DOHH2 (cell line): ENCODE results near the gene AUTS2.

Experiments used
- H3F3A ChIP-seq: fragments of 200-600 bp; sonication (generic), shearing (Covaris generic); 2 replicates; pipeline ENCODE4 v1.6.0; 2016; ENCODE audit warnings: antibody characterized with exemption, mild to moderate bottlenecking; ENCODE audit not compliant: control insufficient read depth, insufficient read depth
- H3K27ac ChIP-seq: fragments of 200-600 bp; sonication (generic); 2 replicates; pipeline ENCODE4 v1.5.1; 2014; ENCODE audit warnings: low read depth, mild to moderate bottlenecking, low read length, moderate library complexity
- H3K27me3 ChIP-seq: fragments of 200-600 bp; sonication (generic); 2 replicates; pipeline ENCODE4 v1.6.1; 2014; ENCODE audit warnings: mild to moderate bottlenecking, low read length, mixed read lengths; ENCODE audit not compliant: control insufficient read depth
- H3K36me3 ChIP-seq: fragments of 200-600 bp; sonication (generic); 2 replicates; pipeline ENCODE4 v1.6.1; 2014; ENCODE audit warnings: mild to moderate bottlenecking, low read length, moderate library complexity, mixed read lengths; ENCODE audit not compliant: control insufficient read depth
- H3K4me1 ChIP-seq: fragments of 200-600 bp; sonication (generic); 2 replicates; pipeline ENCODE4 v1.6.1; 2014; ENCODE audit warnings: mild to moderate bottlenecking, low read length, mixed read lengths; ENCODE audit not compliant: control insufficient read depth
- H3K4me2 ChIP-seq: fragments of 200-600 bp; sonication (generic); 2 replicates; pipeline ENCODE4 v1.6.0; 2014; ENCODE audit warnings: mild to moderate bottlenecking, low read length, moderate library complexity
- H3K4me3 ChIP-seq: fragments of 200-600 bp; sonication (generic); 2 replicates; pipeline ENCODE4 v1.5.1; 2014; ENCODE audit warnings: mild to moderate bottlenecking, low read length, mixed read lengths
- H3K79me2 ChIP-seq: fragments of 200-600 bp; sonication (generic); 2 replicates; pipeline ENCODE4 v1.6.1; 2014; ENCODE audit warnings: mild to moderate bottlenecking, low read length, mixed read lengths; ENCODE audit not compliant: control insufficient read depth
- H3K9me2 ChIP-seq: fragments of 200-600 bp; sonication (generic); replicated peaks from 2 replicates; pipeline ENCODE4 v1.6.1; 2014; ENCODE audit warnings: mild to moderate bottlenecking, low read length, mixed read lengths; ENCODE audit not compliant: control insufficient read depth
- H3K9me3 ChIP-seq: fragments of 200-600 bp; sonication (generic); 2 replicates; pipeline ENCODE4 v1.6.1; 2014; ENCODE audit warnings: antibody characterized with exemption, low read length, mixed read lengths; ENCODE audit not compliant: control insufficient read depth, insufficient read depth
- H4K20me1 ChIP-seq: fragments of 200-600 bp; sonication (generic); 2 replicates; pipeline ENCODE4 v1.6.0; 2014; ENCODE audit warnings: low read depth, mild to moderate bottlenecking, antibody characterized with exemption, low read length, moderate library complexity; ENCODE audit not compliant: control insufficient read depth, insufficient read depth
- EZH2phosphoT487 ChIP-seq: fragments of 200-600 bp; sonication (generic); IDR thresholded peaks from 2 replicates; pipeline ENCODE4 v1.6.1; 2017; ENCODE audit warnings: borderline replicate concordance, mild to moderate bottlenecking, antibody characterized with exemption, low read length, moderate library complexity, mixed read lengths
- TF ChIP-seq, protein P1 (sequence below): fragments of 200-600 bp; sonication (generic); IDR thresholded peaks from one replicate; pipeline ENCODE4 v1.5.1; 2014; ENCODE audit warnings: antibody characterized with exemption, mild to moderate bottlenecking, low read depth, low read length; ENCODE audit not compliant: poor library complexity, severe bottlenecking

Gene AUTS2

DNA sequence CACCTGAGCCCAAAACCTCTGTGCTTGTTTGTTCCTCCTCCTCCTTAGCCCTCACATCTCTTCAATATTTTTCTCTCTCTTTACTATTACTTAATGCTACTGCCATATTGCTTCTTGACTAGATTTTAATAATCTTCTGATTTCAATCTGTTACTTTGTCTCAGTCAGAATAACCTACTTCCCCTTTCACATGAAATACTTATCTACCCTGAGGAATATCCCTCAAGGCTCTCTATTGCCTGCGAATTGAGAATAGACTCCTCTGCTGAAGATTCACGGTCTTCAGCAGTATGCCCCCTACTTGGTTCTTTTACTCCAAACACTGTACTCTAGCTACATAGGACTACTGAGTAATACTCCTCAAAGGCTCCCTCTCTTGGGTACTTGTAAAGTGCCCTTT lies 430.3 kb downstream of the AUTS2 start:
- Histone ChIP-seq H3K9me2 (no peaks in the 10 kb centered on the region), H3K27me3 (no peaks in the 10 kb centered on the region), H3K36me3 (peaks cover 12% of the 10 kb centered on the region; the same call in 1 of the 2 replicates), H3K4me2 (peak overlapping the region; percentile 76), H3K27ac (peak overlapping the region; percentile 86), H3F3A (peaks cover 32% of the 10 kb centered on the region), H4K20me1 (no peaks in the 10 kb centered on the region), H3K4me3 (peak overlapping the region; percentile 62), H3K79me2 (peaks cover 65% of the 10 kb centered on the region), H3K4me1 (peaks cover 99% of the 10 kb centered on the region), H3K9me3 (peaks cover 25% of the 10 kb centered on the region)
- TF ChIP-seq, protein P1, sequence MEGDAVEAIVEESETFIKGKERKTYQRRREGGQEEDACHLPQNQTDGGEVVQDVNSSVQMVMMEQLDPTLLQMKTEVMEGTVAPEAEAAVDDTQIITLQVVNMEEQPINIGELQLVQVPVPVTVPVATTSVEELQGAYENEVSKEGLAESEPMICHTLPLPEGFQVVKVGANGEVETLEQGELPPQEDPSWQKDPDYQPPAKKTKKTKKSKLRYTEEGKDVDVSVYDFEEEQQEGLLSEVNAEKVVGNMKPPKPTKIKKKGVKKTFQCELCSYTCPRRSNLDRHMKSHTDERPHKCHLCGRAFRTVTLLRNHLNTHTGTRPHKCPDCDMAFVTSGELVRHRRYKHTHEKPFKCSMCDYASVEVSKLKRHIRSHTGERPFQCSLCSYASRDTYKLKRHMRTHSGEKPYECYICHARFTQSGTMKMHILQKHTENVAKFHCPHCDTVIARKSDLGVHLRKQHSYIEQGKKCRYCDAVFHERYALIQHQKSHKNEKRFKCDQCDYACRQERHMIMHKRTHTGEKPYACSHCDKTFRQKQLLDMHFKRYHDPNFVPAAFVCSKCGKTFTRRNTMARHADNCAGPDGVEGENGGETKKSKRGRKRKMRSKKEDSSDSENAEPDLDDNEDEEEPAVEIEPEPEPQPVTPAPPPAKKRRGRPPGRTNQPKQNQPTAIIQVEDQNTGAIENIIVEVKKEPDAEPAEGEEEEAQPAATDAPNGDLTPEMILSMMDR = peak; percentile 28
- no peak for TF ChIP-seq EZH2phosphoT487

DNA sequence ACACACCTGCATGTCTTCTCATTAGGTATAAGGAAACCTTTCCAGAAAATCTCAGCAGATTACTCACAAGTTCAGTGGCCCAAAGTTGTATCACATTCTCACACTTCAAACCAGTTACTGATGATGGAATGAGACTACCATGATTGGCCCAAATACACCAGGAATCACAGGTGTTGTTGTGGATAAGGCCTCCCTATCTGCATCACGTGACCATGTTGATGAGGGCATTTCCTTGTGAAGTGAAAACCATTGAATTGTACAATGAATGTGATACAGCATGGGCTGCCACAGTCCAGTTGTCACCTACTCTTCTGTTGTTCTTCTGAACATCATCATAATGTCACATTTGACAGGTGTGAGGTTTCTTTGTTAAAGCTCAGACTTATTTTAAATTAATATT lies 431.7 kb downstream of the AUTS2 start:
- H4K20me1 ChIP-seq = no peaks in the 10 kb centered on the region
- H3K27me3 ChIP-seq = no peaks in the 10 kb centered on the region
- H3K36me3 ChIP-seq = peaks cover 12% of the 10 kb centered on the region; the same call in 1 of the 2 replicates
- H3K4me2 ChIP-seq = peak overlapping the region; percentile 76
- H3F3A ChIP-seq = peaks cover 29% of the 10 kb centered on the region
- H3K79me2 ChIP-seq = peaks cover 69% of the 10 kb centered on the region
- H3K4me3 ChIP-seq = peak overlapping the region; percentile 62
- peak overlapping the region; percentile 86 for H3K27ac ChIP-seq
- peaks cover 87% of the 10 kb centered on the region for H3K4me1 ChIP-seq
- TF ChIP-seq EZH2phosphoT487 = no peak
- TF ChIP-seq, protein P1 = no peak
- H3K9me3 ChIP-seq = peaks cover 25% of the 10 kb centered on the region
- H3K9me2 ChIP-seq = no peaks in the 10 kb centered on the region

DNA sequence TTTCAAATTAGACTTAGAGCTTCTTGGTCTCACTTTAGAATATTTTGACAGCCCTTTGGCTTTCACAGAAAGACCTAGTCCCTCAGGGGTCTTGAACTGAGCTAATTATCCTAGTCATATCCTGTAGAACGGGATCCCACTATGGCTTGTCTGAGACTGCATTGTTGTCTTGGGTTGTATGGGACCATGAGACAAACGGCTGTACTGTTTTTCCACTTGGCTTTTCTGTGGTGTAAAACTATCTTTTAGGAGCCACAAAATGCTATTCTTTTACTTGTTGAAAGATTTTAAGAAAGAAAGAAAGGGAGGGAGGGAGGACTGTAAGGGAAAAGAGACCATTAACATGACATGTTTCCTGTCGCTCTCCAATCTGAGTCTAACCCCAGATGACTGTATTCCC lies 432.5 kb downstream of the AUTS2 start:
- no peaks in the 10 kb centered on the region for H3K9me2 ChIP-seq
- H3K36me3 ChIP-seq = peaks cover 12% of the 10 kb centered on the region; the same call in 1 of the 2 replicates

More for the DNA sequence above, 432.5 kb downstream of the AUTS2 start:
- Histone ChIP-seq H3K9me3 (peaks cover 25% of the 10 kb centered on the region), H3K27ac (peak overlapping the region; percentile 86), H3K79me2 (peaks cover 74% of the 10 kb centered on the region), H3F3A (peaks cover 29% of the 10 kb centered on the region), H3K27me3 (no peaks in the 10 kb centered on the region), H4K20me1 (no peaks in the 10 kb centered on the region), H3K4me1 (peaks cover 87% of the 10 kb centered on the region), H3K4me3 (peak overlapping the region; percentile 62; the same call in 1 of the 2 replicates), H3K4me2 (peak overlapping the region; percentile 76)
- no peak for TF ChIP-seq EZH2phosphoT487
- TF ChIP-seq, protein P1 = no peak
